Activated T-helper 9 cell treated with anti-CD3 and anti-CD28 coated beads, Interleukin-2, amount 50 U/mL, for 16 hours (primary cell): Measurements from ENCODE around the gene GADD45G.

Experiments used
- DNase-seq: peaks from one replicate; pipeline ENCODE4 v3.0.0-alpha.2; 2020; ENCODE audit warnings: low read depth

The GADD45G gene

DNA sequence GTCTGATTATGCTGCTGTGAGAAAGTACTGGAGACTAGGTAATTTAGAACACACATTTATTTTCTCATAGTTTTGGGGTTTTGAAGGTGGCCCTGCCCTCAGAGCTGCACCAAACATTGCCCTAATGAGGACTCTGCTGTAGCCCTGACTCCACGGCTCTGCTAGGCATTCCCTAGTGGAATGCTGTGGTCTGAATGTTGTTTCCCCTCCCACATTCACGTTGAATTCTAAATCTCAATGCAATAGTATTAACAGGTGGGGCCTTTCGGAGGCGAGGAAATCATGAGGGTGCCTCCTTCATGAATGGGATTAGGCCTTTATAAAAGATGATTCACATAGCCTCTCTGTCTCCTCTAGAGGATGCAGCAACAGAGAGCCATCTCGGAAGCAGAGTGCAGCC is 25.7 kb downstream of the GADD45G start:
- no peak for DNase-seq

DNA sequence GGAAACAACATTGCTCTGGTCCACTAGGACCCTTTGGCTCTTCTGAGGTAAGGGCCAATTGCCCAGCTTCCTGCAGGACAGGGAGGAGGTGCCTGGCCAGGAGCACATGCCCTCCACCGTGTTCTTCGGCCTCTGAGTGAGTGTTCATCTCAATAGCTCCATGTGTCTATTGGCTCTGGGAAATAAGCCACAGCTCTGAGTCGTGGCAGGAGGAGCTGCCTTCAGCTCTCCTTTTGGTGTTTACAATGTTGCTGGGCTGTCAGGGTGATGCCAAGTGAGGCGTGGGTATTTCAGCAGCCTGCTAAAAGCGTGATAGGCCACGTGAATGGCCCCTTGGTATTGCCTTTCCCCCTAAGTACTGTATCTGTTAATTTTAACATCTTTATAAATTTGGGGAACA is 26.6 kb downstream of the GADD45G start:
- DNase-seq, result no peak

- DNase-seq, result no peak
These were observed 27.5 kb downstream of the GADD45G start for GRCh38 chr9:89632192-89632733.

- no peak for DNase-seq
These were observed 27.9 kb downstream of the GADD45G start for GRCh38 chr9:89632736-89633135.

DNA sequence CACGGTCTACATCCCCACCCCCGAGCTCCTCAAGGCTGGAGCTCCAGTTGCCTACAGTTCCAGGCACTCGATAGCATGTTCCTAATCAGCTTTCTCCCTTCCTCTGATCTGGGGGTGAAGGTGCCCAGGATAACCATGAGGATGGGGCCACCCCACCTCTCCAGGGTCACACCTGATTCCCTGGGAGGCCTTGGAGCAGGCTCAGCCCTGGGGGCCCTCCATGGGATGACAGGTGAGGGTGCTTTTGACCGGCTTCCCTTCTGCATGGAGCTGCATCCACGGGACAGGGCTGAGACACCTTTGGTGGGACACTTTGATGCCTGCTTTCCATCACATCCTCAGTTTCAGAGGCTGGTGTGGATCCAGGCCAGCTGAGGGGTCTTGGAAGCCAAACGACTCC is 28.6 kb downstream of the GADD45G start:
- DNase-seq, result no peak

GRCh38 chr9:89633920-89634319 is 29.1 kb downstream of the GADD45G start:
- no peak for DNase-seq

- no peak for DNase-seq
These were observed 30.4 kb downstream of the GADD45G start for GRCh38 chr9:89634995-89635742.

DNA sequence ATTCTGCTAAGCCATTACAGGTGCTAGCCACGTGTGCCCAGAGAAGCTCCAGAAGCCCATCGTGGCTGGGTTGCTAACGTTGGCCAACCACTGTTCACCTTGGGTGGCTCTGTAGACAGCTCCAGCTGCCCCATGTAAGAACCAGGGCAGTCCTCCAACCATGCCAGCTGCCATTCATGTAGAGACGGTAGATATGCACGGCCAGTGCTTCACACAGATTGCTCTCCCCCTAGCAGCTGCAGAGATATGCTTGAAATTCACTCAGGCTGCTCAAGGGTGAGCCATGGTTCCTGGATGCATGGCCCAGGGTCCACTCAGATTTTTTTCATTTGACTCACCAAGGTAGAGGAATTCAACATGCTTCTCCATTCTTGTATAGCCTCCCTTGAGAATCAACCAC is 31.0 kb downstream of the GADD45G start:
- no peak for DNase-seq

DNA sequence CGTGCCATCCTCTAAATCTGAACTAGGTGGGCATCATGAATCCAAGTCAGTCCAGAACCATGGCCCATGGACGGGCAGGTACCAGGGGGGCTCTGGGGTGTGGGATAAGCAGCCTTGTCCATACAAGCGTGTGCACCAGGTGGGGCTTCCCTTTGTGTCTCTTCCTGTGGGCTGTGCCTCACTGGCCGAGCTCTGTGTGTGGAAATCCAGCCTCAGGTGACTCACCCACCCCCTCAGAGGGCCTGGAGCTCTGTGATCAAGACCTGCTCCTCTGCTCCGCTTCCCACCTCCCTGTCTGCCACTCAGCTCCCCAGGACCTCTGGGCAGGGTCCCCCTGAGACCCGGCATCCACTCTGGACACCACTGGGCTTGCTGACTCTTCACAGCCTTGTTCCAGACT is 33.0 kb downstream of the GADD45G start:
- no peak for DNase-seq

DNA sequence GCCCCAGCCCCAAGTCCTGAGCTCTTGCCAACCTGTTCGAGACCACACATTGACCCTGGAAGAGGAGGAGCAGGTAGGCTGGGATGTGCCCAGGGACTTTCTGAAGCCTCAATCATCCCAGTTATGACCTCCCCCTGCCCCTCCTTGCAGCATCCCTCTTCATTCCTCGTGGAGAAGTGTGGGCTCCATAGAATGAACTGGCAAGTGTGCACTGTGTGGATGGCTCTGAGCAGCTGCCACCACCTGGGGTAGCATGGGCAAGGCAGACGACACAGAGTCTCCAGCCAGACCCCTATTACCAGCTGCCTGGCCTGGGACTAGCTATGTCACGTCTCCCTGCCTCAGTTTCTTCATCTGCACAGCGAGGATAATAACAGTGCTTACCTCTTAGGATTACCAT is 33.5 kb downstream of the GADD45G start:
- no peak for DNase-seq

DNA sequence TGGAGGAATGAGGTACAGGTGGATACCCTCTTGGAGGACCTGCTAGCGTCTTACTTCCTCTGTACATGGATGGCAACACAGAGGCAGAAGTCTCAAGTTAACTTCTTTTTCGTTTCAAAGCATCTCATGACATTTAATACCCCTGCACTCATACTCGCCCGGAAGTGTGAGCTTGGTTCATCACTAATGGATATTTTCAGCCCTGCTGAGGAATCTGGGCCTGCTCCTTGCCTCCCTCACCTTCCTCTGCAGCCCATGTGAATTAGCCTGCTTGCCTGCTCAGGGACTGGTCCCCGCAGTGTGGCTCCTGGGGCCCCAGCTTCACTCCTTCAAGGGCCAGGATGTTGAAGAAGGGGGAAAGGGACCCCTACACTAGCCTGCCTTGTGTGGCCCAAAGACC is 34.1 kb downstream of the GADD45G start:
- no peak for DNase-seq

DNA sequence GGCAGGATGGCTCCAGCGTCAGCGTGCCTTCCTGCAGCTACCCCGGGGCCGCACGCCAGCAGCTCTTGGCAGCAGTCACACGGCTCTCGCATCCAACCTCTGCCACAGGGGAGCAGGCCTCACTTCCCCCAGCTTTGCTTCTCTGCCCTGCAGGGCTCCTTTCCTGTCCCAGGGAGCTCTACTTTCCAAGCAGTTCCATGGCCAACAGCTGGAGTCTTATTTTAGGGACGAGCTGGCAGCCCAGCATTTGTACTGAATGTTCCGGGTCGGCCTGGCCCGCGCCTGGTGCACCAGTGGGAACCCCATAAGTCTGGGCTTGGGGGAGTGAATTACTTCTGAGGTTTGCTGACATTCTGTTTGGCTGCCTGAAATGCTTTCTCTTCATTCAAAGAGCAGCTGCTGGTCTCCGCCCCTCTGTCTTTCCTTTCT is 34.6 kb downstream of the GADD45G start:
- DNase-seq, result no peak

DNA sequence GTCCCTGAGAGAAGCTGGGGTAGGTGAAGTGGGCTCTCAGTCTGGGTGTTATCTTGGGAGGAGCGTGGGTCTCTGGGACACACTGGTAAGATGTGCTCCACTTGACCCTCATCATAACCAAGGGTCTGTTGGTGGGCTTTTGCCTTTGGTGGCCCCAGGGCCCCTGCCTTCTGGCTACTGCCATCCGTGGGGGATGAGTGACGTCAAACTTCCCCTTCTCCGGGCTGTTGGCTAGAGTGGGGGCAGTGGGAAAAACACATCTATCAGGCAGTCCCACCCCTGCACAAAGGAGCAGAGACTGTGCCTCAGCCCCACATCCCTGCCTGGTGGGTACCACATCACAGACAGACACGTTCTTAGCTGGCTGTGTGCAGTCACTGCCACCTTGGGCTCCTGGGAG is 35.1 kb downstream of the GADD45G start:
- DNase-seq, result no peak

DNA sequence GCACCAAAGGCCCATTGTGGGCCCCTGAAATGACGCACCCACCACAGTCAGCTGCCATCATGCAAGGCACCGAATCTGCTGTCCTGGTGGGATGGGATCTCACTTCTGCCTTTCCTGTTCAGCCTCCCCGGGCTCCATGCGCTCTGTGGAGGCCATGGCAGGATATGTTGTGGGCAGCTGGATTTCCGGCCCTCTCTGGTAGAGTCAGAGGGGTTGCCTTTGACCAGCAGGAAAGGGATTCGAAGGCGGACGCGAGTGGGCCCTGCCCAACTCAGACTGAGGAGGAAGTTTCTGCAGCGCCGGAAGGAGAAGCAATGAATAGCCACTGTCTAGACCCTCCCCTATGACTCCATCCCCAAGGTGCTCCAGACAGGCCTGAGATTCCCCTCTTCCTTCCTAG is 35.5 kb downstream of the GADD45G start:
- no peak for DNase-seq

DNA sequence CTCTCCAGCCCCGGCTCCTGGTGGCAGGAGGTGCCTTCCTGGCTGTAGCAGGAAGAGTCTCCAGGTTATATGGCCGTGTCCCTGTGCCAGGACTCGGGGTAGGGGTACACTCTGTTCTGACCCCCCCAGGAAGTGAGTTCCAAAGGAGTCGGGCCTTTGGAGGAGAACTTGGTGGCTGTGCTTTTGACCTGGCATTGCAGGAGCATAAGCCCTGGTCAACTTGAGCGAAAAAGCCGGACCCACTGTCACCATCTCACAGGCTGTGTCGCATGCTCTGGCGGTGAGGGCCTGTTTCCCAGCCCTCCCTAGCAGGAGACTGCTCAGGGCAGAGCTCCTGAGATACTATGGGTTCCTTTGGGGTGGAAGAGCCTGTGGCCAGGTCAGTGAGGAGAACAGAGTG is 36.0 kb downstream of the GADD45G start:
- no peak for DNase-seq

DNA sequence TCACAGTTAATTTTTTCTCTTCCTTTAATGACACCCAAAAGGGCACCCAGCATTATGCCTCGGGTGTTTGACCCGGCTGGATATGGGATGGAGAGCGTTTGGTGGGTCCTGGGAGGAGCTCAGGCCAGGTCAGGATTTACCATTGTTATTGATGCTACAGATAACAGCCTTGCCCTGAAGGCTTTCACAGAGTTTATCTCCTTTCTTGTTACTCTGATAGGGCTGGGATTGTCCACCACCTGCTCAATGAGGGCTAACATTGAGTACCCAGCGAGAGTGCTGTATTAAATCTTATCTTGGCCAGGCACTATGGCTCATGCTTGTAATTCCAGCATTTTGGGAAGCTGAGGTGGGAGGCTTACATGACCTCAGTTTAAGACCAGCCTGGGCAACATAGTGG is 37.2 kb downstream of the GADD45G start:
- no peak for DNase-seq

DNA sequence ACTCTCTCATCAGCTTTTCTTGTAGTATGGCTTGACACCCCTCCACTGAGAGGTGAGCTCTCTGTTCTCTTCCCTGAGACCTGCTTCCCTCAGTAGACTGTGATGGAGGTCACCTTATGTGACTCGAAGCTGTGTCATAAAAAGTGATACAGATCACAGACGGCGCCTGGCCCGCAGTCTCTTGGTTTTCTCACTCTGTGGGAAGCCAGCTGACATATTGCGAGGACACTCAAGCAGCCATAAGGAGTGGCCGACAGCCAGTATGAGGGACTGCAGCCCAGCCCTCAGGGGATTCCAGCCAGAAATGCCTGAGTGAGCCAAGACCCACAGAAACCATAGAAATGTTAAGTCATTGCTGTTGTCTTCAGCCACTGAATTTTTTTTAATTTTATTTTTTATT is 38.0 kb downstream of the GADD45G start:
- no peak for DNase-seq

- no peak for DNase-seq
These were observed 41.6 kb downstream of the GADD45G start for GRCh38 chr9:89646189-89646939.

DNA sequence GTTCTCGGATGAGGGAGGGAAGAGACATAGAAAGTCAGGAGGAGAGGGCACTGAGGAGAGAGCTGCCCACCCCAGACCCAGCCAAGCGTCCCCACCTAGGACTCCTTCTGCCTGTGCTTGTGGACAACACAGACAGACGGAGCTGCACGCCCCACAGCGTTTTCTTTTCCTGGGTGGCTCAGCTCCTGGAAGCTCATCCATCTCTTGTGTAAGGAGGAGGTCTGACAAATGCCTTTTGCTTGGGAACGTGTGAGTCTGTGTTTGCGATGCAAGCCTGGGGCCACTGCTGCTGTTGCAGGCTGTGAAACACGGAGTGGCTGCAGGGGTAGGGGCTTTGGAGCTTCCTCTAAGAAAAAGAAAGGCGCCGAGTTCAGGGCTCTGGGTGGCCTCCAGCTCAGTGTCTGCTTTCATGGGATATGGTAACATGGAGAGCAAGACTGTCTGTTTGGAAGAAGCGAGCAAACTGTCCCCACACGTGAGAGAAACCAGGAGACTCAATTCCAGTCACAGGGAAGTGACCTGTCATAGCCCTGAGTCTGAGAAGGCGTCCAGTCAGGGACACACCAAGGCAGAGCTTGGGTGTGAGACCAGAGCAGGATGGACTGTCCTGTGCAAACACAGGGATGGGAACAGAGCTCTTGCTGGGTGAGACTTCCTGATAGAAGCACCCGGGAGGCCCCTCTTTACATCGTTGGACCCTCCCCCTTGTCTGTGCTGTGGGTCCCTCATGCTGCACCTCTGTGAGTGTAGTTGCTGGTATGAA is 42.7 kb downstream of the GADD45G start:
- DNase-seq, result no peak

- no peak for DNase-seq
These were observed 43.6 kb downstream of the GADD45G start for GRCh38 chr9:89648247-89649000.

DNA sequence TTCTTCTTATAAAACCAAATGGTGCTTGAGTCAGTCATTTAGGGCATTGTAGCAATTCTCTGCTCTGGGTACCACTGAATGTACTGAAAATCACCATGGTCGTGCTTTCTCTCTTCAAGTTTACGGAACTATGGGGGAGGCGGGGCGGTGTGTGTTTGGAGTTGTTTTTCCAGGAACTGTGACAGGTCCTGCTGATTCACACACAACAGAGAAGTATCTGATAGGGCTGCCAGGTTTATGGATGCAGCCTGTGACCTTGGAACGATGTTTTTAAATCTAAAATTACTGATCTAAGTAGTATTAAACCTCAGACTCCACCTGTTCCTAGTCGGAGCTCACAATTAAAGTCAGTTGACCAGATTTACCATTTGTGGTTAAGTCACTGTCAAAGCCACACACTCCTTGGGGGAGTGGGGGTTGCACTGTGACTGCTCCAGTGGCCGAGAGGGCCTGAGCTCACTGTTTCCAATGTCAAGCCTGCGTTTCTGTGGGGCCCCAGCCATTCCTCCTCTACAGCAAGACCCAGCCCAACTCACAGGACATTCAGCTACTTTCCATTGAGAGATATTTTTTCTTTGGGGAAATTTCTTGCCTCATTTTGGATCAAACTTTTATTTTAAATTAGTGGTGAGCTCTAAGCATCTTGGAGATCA is 44.4 kb downstream of the GADD45G start:
- DNase-seq, result no peak
